Cardiac fibroblast (primary cell): ENCODE measurements around the gene PRDM5.
A peak's percentile ranks its signal among the peaks of the same experiment; 100 is the strongest.

ENCODE experiments used
- DNase-seq, 2 donors: peaks; one replicate each; pipeline versions ENCODE4 v3.0.0 to v3.0.0-alpha.2; 2010; ENCODE audit warnings: low read depth in 2 of 2
- H3K4me3 ChIP-seq, 2 donors: replicated peaks in 1 of 2; 1 replicate in 1 of 2; 2 replicates in 1 of 2; pipeline ENCODE4 v1.5.1; 2011; ENCODE audit warnings: low read depth in 2 of 2, low read length in 2 of 2, mild to moderate bottlenecking in 2 of 2, moderate library complexity in 1 of 2
- CTCF ChIP-seq: IDR thresholded peaks from one replicate; pipeline ENCODE4 v1.5.1; 2011; ENCODE audit warnings: low read depth, mild to moderate bottlenecking, low read length, inconsistent platforms

Gene PRDM5

GRCh38 chr4:120922381-120923206, at the start of gene PRDM5:
PRDM5 (minus strand) TSS chr4:120922726; CDS start chr4:120922608, 118 bp downstream.
- peak; percentile 37 for TF ChIP-seq CTCF
- DNase-seq: peak; percentile 53 to 69
- H3K4me3 ChIP-seq: peak within 1 kb of the TSS; percentile 64 to 76

DNA sequence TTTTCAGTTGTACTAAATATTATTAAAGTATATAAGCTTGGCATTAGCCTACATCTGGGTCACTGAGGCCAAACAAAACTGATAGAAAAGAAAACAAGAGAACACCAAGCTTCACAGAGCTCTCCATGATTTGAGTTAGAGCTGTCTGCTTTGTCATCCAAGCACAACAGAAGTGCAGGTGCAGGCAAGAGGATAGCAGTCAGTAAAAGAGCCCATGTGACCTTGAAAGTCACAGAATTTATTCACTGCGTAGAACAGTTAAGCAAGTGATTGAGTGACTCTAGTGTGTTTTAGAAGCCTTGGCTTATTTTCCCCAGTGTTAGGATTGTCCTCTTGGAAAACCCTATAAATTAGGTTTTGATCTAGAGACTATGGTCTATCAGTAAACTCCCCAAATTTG, 49.4 kb upstream of the PRDM5 start:
- DNase-seq: no peak
- TF ChIP-seq CTCF: no peak
- no peak overlapping the region for H3K4me3 ChIP-seq

DNA sequence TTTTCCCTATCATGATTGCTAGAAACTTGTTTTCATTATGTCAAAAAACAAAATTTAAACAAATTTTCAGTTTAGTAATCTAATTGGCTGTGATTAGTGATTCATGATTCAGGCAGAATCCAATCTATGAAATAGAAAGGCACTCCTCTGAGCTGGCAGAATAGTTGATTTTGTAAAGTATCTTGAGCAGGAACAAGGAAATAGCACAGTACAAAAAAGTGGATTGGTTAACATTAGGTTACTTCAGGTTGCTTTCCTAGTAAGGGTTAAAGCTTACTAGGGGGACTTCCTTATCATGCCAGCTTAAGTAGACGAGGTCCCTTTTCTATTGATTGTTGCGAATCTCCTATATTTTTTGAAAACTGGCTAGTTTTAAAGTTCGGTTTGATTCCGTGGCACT, 43.4 kb upstream of the PRDM5 start:
- TF ChIP-seq CTCF: no peak
- DNase-seq: no peak
- no peak overlapping the region for H3K4me3 ChIP-seq

DNA sequence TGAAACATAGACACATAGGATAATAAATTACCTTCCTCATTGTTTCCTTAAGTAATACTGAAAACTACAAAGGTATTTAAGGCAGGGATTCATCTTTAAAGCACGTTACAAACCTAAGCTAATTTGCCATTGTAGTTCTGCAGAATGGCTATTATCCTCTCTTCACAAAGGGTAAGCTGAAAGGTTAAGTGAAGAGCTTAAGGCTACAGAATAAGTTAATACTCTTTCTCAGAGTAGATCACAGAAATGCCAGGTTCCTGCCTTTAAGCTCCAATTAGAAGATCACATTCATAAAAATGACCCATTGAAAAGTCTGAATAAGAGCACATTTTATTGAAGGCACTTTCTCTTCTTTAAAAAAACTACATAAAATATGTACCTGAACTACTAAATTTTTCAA, 42.1 kb upstream of the PRDM5 start:
- DNase-seq: no peak
- H3K4me3 ChIP-seq: no peak overlapping the region
- TF ChIP-seq CTCF: no peak

DNA sequence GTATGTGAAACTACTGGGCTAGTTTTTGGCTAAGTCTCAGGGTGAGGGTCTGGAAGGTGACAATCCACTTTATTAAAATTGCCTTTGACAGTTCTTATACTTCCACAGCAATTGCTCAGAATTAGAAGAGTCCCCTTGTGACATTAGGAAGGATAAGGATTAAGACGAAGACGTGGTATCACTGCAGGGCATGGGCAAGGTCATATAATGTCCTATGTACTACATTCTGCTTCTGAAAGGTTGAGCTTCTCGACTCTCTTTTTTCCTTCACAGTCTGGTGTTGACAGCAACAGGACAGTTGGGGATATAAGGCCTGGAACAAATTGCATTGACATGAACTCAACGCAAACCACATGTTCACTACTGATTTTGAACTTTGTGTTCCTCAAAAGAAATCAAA, 40.9 kb upstream of the PRDM5 start:
- TF ChIP-seq CTCF: no peak
- DNase-seq: no peak
- no peak overlapping the region for H3K4me3 ChIP-seq

DNA sequence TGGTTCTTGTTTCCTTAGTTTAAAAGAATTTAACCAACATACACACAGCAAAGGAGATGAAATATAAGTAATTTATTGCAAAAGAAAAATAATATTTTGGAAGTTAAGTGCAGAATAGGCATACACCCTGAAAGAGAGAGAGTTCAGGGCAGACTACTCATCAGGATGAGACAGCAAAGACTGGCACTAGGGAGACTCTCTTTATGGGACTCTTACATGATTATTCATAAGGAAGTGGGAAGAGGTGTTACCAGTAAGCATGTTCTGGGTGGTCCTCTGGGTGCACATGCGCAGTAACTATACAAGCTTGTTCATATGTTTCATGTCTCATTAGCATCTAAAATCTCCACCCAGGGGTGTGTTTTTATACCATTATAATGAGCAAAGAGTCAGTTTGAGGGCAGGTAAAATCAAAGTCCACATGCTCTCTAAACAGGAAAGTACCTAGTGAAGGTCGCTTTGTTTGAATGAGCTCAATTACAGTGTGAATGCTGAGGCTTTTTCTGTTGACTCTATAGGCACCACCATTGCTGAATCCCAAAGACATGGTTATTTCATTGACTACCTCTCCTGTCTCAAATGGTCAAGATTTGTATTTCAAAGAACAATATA, 38.2 kb upstream of the PRDM5 start:
- DNase-seq: no peak
- TF ChIP-seq CTCF: no peak
- no peak overlapping the region for H3K4me3 ChIP-seq
